Liver (tissue), 9 donors: ENCODE measurements around the gene SGCG. TPM values are rescaled to one million over a fixed set of nuclear protein-coding genes. Genes with fewer than 3 reads are reported as not detected.

Experiments
- DNase-seq: peaks from one replicate; pipeline ENCODE4 v3.0.0-alpha.2; 2017; ENCODE audit warnings: low spot score
- H3K27ac ChIP-seq, 2 donors: one replicate each; pipeline ENCODE4 v1.7.0; 2013; ENCODE audit warnings: inconsistent platforms in 2 of 2, low read length in 2 of 2, control low read depth in 1 of 2, low read depth in 1 of 2, mild to moderate bottlenecking in 1 of 2
- H3K27me3 ChIP-seq, 4 donors: one replicate each; pipeline versions ENCODE4 v1.6.1 to v1.7.0; 2013; ENCODE audit warnings: low read length in 3 of 4, inconsistent platforms in 1 of 4, mild to moderate bottlenecking in 1 of 4, moderate library complexity in 1 of 4; ENCODE audit not compliant: control insufficient read depth in 4 of 4, insufficient read depth in 4 of 4
- H3K36me3 ChIP-seq, 4 donors: one replicate each; pipeline versions ENCODE4 v1.6.1 to v1.7.0; 2013; ENCODE audit warnings: low read length in 3 of 4, mild to moderate bottlenecking in 3 of 4, low read depth in 1 of 4, moderate library complexity in 1 of 4; ENCODE audit not compliant: control insufficient read depth in 4 of 4, insufficient read depth in 3 of 4
- H3K4me1 ChIP-seq, 4 donors: one replicate each; pipeline versions ENCODE4 v1.6.1 to v1.7.0; 2013; ENCODE audit warnings: low read length in 3 of 4, mild to moderate bottlenecking in 3 of 4, moderate library complexity in 1 of 4; ENCODE audit not compliant: control insufficient read depth in 4 of 4, insufficient read depth in 4 of 4
- H3K4me3 ChIP-seq, 3 donors: one replicate each; pipeline versions ENCODE4 v1.6.1 to v1.7.0; 2013; ENCODE audit warnings: low read length in 3 of 3, control low read depth in 1 of 3, low read depth in 1 of 3, mild to moderate bottlenecking in 1 of 3
- H3K9ac ChIP-seq, 2 donors: one replicate each; pipeline ENCODE4 v1.7.0; 2013; ENCODE audit warnings: low read length in 2 of 2, mild to moderate bottlenecking in 2 of 2, moderate library complexity in 2 of 2, control low read depth in 1 of 2, low read depth in 1 of 2
- H3K9me3 ChIP-seq, 4 donors: one replicate each; pipeline versions ENCODE4 v1.6.1 to v1.7.0; 2013; ENCODE audit warnings: low read length in 3 of 4; ENCODE audit not compliant: control insufficient read depth in 4 of 4
- EGR1 ChIP-seq, 2 donors: IDR thresholded peaks; 2 replicates each; pipeline ENCODE4 v1.6.1; 2016 to 2018; ENCODE audit warnings: antibody characterized with exemption in 2 of 2, low read depth in 2 of 2
- FOXA1 ChIP-seq: IDR thresholded peaks from 2 replicates; pipeline ENCODE4 v1.6.1; 2016; ENCODE audit warnings: antibody characterized with exemption
- FOXA2 ChIP-seq: IDR thresholded peaks from 2 replicates; pipeline ENCODE4 v1.6.1; 2016; ENCODE audit warnings: antibody characterized with exemption
- GABPA ChIP-seq, 2 donors: IDR thresholded peaks in 1 of 2; conservative IDR thresholded peaks in 1 of 2; 2 replicates each; pipeline ENCODE4 v1.6.1; 2016; ENCODE audit warnings: antibody characterized with exemption in 2 of 2, mild to moderate bottlenecking in 1 of 2, moderate library complexity in 1 of 2
- HNF4A ChIP-seq, 2 donors: conservative IDR thresholded peaks; 2 replicates each; pipeline ENCODE4 v1.6.1; 2016; ENCODE audit warnings: antibody characterized with exemption in 2 of 2, mild to moderate bottlenecking in 2 of 2
- HNF4G ChIP-seq: IDR thresholded peaks from 2 replicates; pipeline ENCODE4 v1.6.1; 2016; ENCODE audit warnings: antibody characterized with exemption
- JUND ChIP-seq, 2 donors: IDR thresholded peaks; 2 replicates each; pipeline ENCODE4 v1.6.1; 2016; ENCODE audit warnings: antibody characterized with exemption in 2 of 2
- NR2F2 ChIP-seq: IDR thresholded peaks from 2 replicates; pipeline ENCODE4 v1.6.1; 2016; ENCODE audit warnings: antibody characterized with exemption
- RXRA ChIP-seq, 2 donors: IDR thresholded peaks; 2 replicates each; pipeline ENCODE4 v1.6.1; 2017 to 2018; ENCODE audit warnings: antibody characterized with exemption in 2 of 2, mild to moderate bottlenecking in 1 of 2
- SP1 ChIP-seq: IDR thresholded peaks from 2 replicates; pipeline ENCODE4 v1.6.1; 2018; ENCODE audit warnings: antibody characterized with exemption, mild to moderate bottlenecking
- TAF1 ChIP-seq: conservative IDR thresholded peaks from 2 replicates; pipeline ENCODE4 v1.6.1; 2016; ENCODE audit warnings: antibody characterized with exemption, mild to moderate bottlenecking
- YY1 ChIP-seq: IDR thresholded peaks from 2 replicates; pipeline ENCODE4 v1.6.1; 2016; ENCODE audit warnings: antibody characterized with exemption, mild to moderate bottlenecking
- WGBS: extraction: QIAGEN DNeasy Blood & Tissue Kit; methylation state at CpG from one replicate; pipeline ENCODE4 v1.1.7; 2013; 5-methylcytosine and 5-hydroxymethylcytosine counted together
- polyA plus RNA-seq, 2 donors: library from polyadenylated mRNA; stranded (reverse) in 1 of 2; unstranded in 1 of 2; fragments of 200-250 nt in 1 of 2; fragments of >200 nt in 1 of 2; fragmentation: Nextera tagmentation in 1 of 2; extraction: Ambion mirVana in 1 of 2; gene quantifications; one replicate each; pipeline versions ENCODE4 v1.2.1 to v1.2.3, GENCODE V29; 2013 to 2015
- total RNA-seq, 2 donors: library from RNA; depleted of rRNA; stranded (reverse); fragments of >200 nt; gene quantifications; one replicate each; pipeline ENCODE4 v1.2.3, GENCODE V29; 2014
- TF ChIP-seq, protein P1 (sequence below): IDR thresholded peaks from 2 replicates; pipeline ENCODE4 v1.6.1; 2016; ENCODE audit warnings: antibody characterized with exemption
- TF ChIP-seq, protein P2 (sequence below): fragments of 150-350 bp; IDR thresholded peaks from 2 replicates; pipeline ENCODE4 v1.5.1; 2017; ENCODE audit warnings: improper control_type of control experiment, low read depth, low read length; ENCODE audit not compliant: missing input control
- TF ChIP-seq, protein P3 (sequence below): IDR thresholded peaks from 2 replicates; pipeline ENCODE4 v1.6.1; 2016; ENCODE audit warnings: antibody characterized with exemption
- TF ChIP-seq, protein P4 (sequence below): IDR thresholded peaks from 2 replicates; pipeline ENCODE4 v1.6.1; 2016; ENCODE audit warnings: antibody characterized with exemption, mild to moderate bottlenecking
- TF ChIP-seq, protein P5 (sequence below): IDR thresholded peaks from 2 replicates; pipeline ENCODE4 v1.6.1; 2016; ENCODE audit warnings: antibody characterized with exemption
- donor health status: healthy.
- donor health status: healthy.
- donor health status: healthy.
- donor health status: healthy.
- donor health status: healthy.

Gene SGCG
- total and polyA plus RNA-seq, 4 donors: not detected

DNA sequence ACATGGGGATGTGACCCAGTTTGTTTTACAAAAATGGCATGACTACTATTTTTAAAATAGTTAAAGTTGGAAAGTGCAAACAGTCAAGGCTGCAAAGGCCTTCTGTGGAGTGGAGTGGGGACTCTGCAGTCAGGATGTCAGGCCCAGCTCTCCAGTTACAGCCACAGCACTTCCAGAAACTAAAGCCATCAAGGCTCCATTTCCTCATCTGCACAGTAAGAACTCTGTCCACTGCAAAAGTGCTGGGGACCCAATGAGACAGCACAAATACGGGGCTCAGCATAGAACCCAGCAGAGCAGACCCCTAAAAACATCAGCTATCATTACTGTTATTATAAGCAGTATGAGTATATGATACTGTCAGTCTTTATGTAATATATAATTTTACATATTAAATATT is 179.1 kb downstream of the SGCG start:
- no peak overlapping the region for H3K4me3 ChIP-seq
- H3K27me3 ChIP-seq: no peaks in the 10 kb centered on the region
- no peak overlapping the region for H3K9ac ChIP-seq
- no peaks in the 10 kb centered on the region for H3K4me1 ChIP-seq
- H3K27ac ChIP-seq: no peak overlapping the region
- 90% methylated on average over 1 of the region's 1 CpG for WGBS
- no peak for DNase-seq
- peaks cover 2 to 11% (median 5%) of the 10 kb centered on the region in 4 donors for H3K36me3 ChIP-seq
- no peaks in the 10 kb centered on the region for H3K9me3 ChIP-seq
- TF ChIP-seq TAF1 (no peak), FOXA1 (no peak), FOXA2 (no peak), HNF4G (no peak), JUND (IDR thresholded peaks at IDR 0.05) (no peak), NR2F2 (no peak), YY1 (no peak), RXRA (IDR thresholded peaks at IDR 0.05) (no peak), EGR1 (IDR thresholded peaks at IDR 0.05; ENCODE audit: low read depth in 2 of 2) (no peak), GABPA (IDR thresholded peaks at IDR 0.05 in 1 of 2, conservative IDR thresholded peaks at IDR 0.05 in 1 of 2) (no peak), SP1 (no peak), HNF4A (conservative IDR thresholded peaks at IDR 0.05) (no peak)
- TF ChIP-seq, protein P1, sequence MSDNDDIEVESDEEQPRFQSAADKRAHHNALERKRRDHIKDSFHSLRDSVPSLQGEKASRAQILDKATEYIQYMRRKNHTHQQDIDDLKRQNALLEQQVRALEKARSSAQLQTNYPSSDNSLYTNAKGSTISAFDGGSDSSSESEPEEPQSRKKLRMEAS: no peak
- TF ChIP-seq, protein P2, sequence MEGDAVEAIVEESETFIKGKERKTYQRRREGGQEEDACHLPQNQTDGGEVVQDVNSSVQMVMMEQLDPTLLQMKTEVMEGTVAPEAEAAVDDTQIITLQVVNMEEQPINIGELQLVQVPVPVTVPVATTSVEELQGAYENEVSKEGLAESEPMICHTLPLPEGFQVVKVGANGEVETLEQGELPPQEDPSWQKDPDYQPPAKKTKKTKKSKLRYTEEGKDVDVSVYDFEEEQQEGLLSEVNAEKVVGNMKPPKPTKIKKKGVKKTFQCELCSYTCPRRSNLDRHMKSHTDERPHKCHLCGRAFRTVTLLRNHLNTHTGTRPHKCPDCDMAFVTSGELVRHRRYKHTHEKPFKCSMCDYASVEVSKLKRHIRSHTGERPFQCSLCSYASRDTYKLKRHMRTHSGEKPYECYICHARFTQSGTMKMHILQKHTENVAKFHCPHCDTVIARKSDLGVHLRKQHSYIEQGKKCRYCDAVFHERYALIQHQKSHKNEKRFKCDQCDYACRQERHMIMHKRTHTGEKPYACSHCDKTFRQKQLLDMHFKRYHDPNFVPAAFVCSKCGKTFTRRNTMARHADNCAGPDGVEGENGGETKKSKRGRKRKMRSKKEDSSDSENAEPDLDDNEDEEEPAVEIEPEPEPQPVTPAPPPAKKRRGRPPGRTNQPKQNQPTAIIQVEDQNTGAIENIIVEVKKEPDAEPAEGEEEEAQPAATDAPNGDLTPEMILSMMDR: no peak
- TF ChIP-seq, protein P3, sequence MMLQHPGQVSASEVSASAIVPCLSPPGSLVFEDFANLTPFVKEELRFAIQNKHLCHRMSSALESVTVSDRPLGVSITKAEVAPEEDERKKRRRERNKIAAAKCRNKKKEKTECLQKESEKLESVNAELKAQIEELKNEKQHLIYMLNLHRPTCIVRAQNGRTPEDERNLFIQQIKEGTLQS: no peak
- TF ChIP-seq, protein P4, sequence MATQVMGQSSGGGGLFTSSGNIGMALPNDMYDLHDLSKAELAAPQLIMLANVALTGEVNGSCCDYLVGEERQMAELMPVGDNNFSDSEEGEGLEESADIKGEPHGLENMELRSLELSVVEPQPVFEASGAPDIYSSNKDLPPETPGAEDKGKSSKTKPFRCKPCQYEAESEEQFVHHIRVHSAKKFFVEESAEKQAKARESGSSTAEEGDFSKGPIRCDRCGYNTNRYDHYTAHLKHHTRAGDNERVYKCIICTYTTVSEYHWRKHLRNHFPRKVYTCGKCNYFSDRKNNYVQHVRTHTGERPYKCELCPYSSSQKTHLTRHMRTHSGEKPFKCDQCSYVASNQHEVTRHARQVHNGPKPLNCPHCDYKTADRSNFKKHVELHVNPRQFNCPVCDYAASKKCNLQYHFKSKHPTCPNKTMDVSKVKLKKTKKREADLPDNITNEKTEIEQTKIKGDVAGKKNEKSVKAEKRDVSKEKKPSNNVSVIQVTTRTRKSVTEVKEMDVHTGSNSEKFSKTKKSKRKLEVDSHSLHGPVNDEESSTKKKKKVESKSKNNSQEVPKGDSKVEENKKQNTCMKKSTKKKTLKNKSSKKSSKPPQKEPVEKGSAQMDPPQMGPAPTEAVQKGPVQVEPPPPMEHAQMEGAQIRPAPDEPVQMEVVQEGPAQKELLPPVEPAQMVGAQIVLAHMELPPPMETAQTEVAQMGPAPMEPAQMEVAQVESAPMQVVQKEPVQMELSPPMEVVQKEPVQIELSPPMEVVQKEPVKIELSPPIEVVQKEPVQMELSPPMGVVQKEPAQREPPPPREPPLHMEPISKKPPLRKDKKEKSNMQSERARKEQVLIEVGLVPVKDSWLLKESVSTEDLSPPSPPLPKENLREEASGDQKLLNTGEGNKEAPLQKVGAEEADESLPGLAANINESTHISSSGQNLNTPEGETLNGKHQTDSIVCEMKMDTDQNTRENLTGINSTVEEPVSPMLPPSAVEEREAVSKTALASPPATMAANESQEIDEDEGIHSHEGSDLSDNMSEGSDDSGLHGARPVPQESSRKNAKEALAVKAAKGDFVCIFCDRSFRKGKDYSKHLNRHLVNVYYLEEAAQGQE: no peak
- TF ChIP-seq, protein P5, sequence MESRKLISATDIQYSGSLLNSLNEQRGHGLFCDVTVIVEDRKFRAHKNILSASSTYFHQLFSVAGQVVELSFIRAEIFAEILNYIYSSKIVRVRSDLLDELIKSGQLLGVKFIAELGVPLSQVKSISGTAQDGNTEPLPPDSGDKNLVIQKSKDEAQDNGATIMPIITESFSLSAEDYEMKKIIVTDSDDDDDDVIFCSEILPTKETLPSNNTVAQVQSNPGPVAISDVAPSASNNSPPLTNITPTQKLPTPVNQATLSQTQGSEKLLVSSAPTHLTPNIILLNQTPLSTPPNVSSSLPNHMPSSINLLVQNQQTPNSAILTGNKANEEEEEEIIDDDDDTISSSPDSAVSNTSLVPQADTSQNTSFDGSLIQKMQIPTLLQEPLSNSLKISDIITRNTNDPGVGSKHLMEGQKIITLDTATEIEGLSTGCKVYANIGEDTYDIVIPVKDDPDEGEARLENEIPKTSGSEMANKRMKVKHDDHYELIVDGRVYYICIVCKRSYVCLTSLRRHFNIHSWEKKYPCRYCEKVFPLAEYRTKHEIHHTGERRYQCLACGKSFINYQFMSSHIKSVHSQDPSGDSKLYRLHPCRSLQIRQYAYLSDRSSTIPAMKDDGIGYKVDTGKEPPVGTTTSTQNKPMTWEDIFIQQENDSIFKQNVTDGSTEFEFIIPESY: no peak

DNA sequence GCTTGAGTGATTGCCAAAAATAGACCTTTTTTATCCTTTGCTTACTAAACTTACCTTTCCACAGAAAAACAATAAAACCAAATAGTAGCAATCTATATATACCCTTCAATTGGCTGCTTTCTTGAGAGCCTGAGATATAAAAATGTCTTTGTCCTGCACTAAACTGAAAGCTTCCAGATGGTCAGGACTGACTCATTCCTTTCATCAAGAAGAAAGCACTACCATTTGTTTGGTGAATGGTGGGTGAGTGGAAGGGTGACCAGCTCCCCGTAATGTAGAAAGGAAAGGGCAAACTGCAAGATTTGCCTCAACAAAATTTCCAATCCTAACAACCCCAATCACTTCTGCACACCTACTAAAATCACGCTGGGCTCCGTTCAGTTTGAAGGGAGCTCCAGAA is 184.9 kb downstream of the SGCG start:
- Histone ChIP-seq H3K36me3 (peaks cover 2 to 20% (median 8%) of the 10 kb centered on the region in 4 donors), H3K4me1 (no peaks in the 10 kb centered on the region), H3K9ac (no peak overlapping the region), H3K27ac (no peak overlapping the region), H3K27me3 (no peaks in the 10 kb centered on the region), H3K4me3 (no peak overlapping the region), H3K9me3 (no peaks in the 10 kb centered on the region)
- over 99% methylated on average over 3 of the region's 3 CpGs for WGBS
- DNase-seq: no peak
- no peak for TF ChIP-seq NR2F2
- no peak for TF ChIP-seq YY1
- no peak for TF ChIP-seq FOXA1
- TF ChIP-seq HNF4A (conservative IDR thresholded peaks at IDR 0.05): no peak
- TF ChIP-seq, protein P3: no peak
- no peak for TF ChIP-seq SP1
- TF ChIP-seq GABPA (IDR thresholded peaks at IDR 0.05 in 1 of 2, conservative IDR thresholded peaks at IDR 0.05 in 1 of 2): no peak
- TF ChIP-seq HNF4G: no peak
- TF ChIP-seq, protein P4: no peak
- TF ChIP-seq, protein P1: no peak
- TF ChIP-seq FOXA2: no peak
- TF ChIP-seq, protein P5: no peak
- TF ChIP-seq TAF1: no peak
